GM12878 (cell line): ENCODE measurements around the gene RBM45. TPM values are rescaled to one million over a fixed set of nuclear protein-coding genes. Genes with fewer than 3 reads are reported as not detected.

Experiments
- ATAC-seq: fragments of 200-7000 bp; cut with Tn5 transposase; 3 replicates; pipeline ENCODE4 v1.9.1; 2020; ENCODE audit warnings: mild to moderate bottlenecking, moderate library complexity
- BruUV-seq: library from RNA; stranded (reverse); fragments of 400-500 nt; replicated peaks from 2 replicates; lab custom pipeline; 2021; lab: Mats Ljungman, UMichigan
- CTCF ChIA-PET: fragments of 300-600 bp; sonication (Branson Sonifier 250); formaldehyde crosslinking; extraction: SDS; loops from one replicate; lab custom pipeline; 2021; ENCODE audit warnings: inconsistent platforms; lab: Yijun Ruan, JAX
- POLR2A ChIA-PET: fragments of 350-600 bp; formaldehyde crosslinking; extraction: SDS; loops from one replicate; lab custom pipeline; 2021; ENCODE audit warnings: inconsistent platforms; lab: Charles Lee
- RAD21 ChIA-PET: fragments of 300-600 bp; sonication (Branson Sonifier 250); formaldehyde crosslinking; loops from one replicate; lab custom pipeline; 2023; ENCODE audit warnings: antibody characterized with exemption; ENCODE audit not compliant: unreplicated experiment; lab: Charles Lee
- SMC1A ChIA-PET: fragments of 300-600 bp; sonication (Branson Sonifier 250); formaldehyde crosslinking; loops from one replicate; lab custom pipeline; 2023; ENCODE audit not compliant: unreplicated experiment, uncharacterized antibody; lab: Charles Lee
- DNase-seq: peaks from one replicate; pipeline ENCODE4 v3.0.0-alpha.2; 2011; ENCODE audit warnings: low read depth, low spot score
- FAIRE-seq: peaks from 3 replicates; lab custom pipeline; 2011; peaks lifted over from hg19 to GRCh38; lab: Jason Lieb, UNC
- H2AFZ ChIP-seq: 2 replicates; pipeline ENCODE4 v1.6.0; 2011; ENCODE audit warnings: low read depth, low read length, control low read depth; ENCODE audit not compliant: control insufficient read depth
- H3K27ac ChIP-seq: 2 replicates; pipeline ENCODE4 v1.5.1; 2011; ENCODE audit warnings: control low read depth; ENCODE audit not compliant: control insufficient read depth, insufficient read depth
- H3K27me3 ChIP-seq, 2 experiments: replicated peaks in 1 of 2; 2 replicates each; pipeline versions ENCODE4 v1.6.0 to v1.6.1; 2011; ENCODE audit warnings: low read length in 1 of 2; ENCODE audit not compliant: control insufficient read depth in 2 of 2, insufficient read depth in 2 of 2
- H3K36me3 ChIP-seq, 2 experiments: 2 replicates each; pipeline ENCODE4 v1.5.1; 2011; ENCODE audit warnings: low read length in 1 of 2; ENCODE audit not compliant: control insufficient read depth in 2 of 2, insufficient read depth in 2 of 2
- H3K4me1 ChIP-seq: 2 replicates; pipeline ENCODE4 v1.6.1; 2011; ENCODE audit warnings: mild to moderate bottlenecking, low read length, moderate library complexity, mixed read lengths; ENCODE audit not compliant: control insufficient read depth, insufficient read depth
- H3K4me2 ChIP-seq: 2 replicates; pipeline ENCODE4 v1.6.0; 2011; ENCODE audit warnings: control low read depth; ENCODE audit not compliant: control insufficient read depth, insufficient read depth
- H3K4me3 ChIP-seq: fragments of 200-600 bp; sonication (generic); 2 replicates; pipeline ENCODE4 v1.5.1; 2016
- H3K79me2 ChIP-seq: 2 replicates; pipeline ENCODE4 v1.6.0; 2011; ENCODE audit warnings: low read length; ENCODE audit not compliant: control insufficient read depth, insufficient read depth
- H3K9ac ChIP-seq: 2 replicates; pipeline ENCODE4 v1.8.0; 2011; ENCODE audit warnings: low read length, control low read depth, mixed read lengths; ENCODE audit not compliant: control insufficient read depth, insufficient read depth
- H3K9me3 ChIP-seq: replicated peaks from 3 replicates; pipeline ENCODE4 v1.5.1; 2011; ENCODE audit warnings: mild to moderate bottlenecking, low read length; ENCODE audit not compliant: control insufficient read depth, insufficient read depth
- H4K20me1 ChIP-seq: 2 replicates; pipeline ENCODE4 v1.6.0; 2011; ENCODE audit not compliant: control insufficient read depth, insufficient read depth
- ATF3 ChIP-seq: IDR thresholded peaks from 2 replicates; pipeline ENCODE4 v1.6.1; 2011; ENCODE audit warnings: low read depth, mild to moderate bottlenecking, low read length, moderate library complexity, borderline replicate concordance; ENCODE audit errors: extremely low read depth
- ELK1 ChIP-seq: IDR thresholded peaks from 2 replicates; pipeline ENCODE4 v1.6.1; 2012; ENCODE audit warnings: low read depth, low read length, improper control_type of control experiment
- HCFC1 ChIP-seq: fragments of 150-350 bp; IDR thresholded peaks from 2 replicates; pipeline ENCODE4 v1.6.1; 2014; ENCODE audit warnings: low read length
- IKZF2 ChIP-seq, 2 experiments: fragments of 450-650 bp; IDR thresholded peaks; 2 replicates each; pipeline ENCODE4 v1.6.1; 2017; ENCODE audit warnings: mild to moderate bottlenecking in 2 of 2, moderate library complexity in 2 of 2
- MEF2A ChIP-seq: IDR thresholded peaks from 2 replicates; pipeline ENCODE4 v1.6.1; 2011; ENCODE audit warnings: low read depth, mild to moderate bottlenecking, low read length, moderate library complexity; ENCODE audit not compliant: insufficient read depth
- NFYA ChIP-seq: IDR thresholded peaks from 2 replicates; pipeline ENCODE4 v1.6.1; 2011; ENCODE audit warnings: low read depth, mild to moderate bottlenecking, low read length, improper control_type of control experiment, borderline replicate concordance
- NKRF ChIP-seq: fragments of 450-650 bp; conservative IDR thresholded peaks from 2 replicates; pipeline ENCODE4 v1.6.1; 2017; ENCODE audit warnings: mild to moderate bottlenecking, moderate library complexity
- PAX8 ChIP-seq: fragments of 450-650 bp; IDR thresholded peaks from 2 replicates; pipeline ENCODE4 v1.6.1; 2017; ENCODE audit warnings: mild to moderate bottlenecking, moderate library complexity
- SIX5 ChIP-seq: IDR thresholded peaks from 2 replicates; pipeline ENCODE4 v1.6.1; 2011; ENCODE audit warnings: mild to moderate bottlenecking, low read depth, low read length, moderate library complexity; ENCODE audit not compliant: severe bottlenecking
- SKIL ChIP-seq: fragments of 450-650 bp; IDR thresholded peaks from 2 replicates; pipeline ENCODE4 v1.6.1; 2017; ENCODE audit warnings: mild to moderate bottlenecking, low read depth, inconsistent platforms; ENCODE audit not compliant: poor library complexity, severe bottlenecking
- SMARCA5 ChIP-seq: fragments of 450-650 bp; IDR thresholded peaks from 2 replicates; pipeline ENCODE4 v1.6.1; 2017; ENCODE audit warnings: mild to moderate bottlenecking
- SUPT20H ChIP-seq: IDR thresholded peaks from 2 replicates; pipeline ENCODE4 v1.6.1; 2011; ENCODE audit warnings: low read depth, mild to moderate bottlenecking, low read length, moderate library complexity, borderline replicate concordance; ENCODE audit not compliant: control insufficient read depth
- TBL1XR1 ChIP-seq: IDR thresholded peaks from 2 replicates; pipeline ENCODE4 v1.6.1; 2012; ENCODE audit warnings: low read depth, low read length, improper control_type of control experiment
- TCF12 ChIP-seq: IDR thresholded peaks from 2 replicates; pipeline ENCODE4 v1.6.1; 2011; ENCODE audit warnings: low read depth, mild to moderate bottlenecking, low read length
- ZBTB40 ChIP-seq: fragments of 450-650 bp; IDR thresholded peaks from 2 replicates; pipeline ENCODE4 v1.6.1; 2016; ENCODE audit warnings: mild to moderate bottlenecking, moderate library complexity, borderline replicate concordance
- WGBS: methylation state at CpG from one replicate; pipeline ENCODE4 v1.1.6; 2016; ENCODE audit warnings: low lambda C conversion rate; ENCODE audit not compliant: insufficient replicate concordance, insufficient coverage; ENCODE audit errors: missing lambda C conversion rate; 5-methylcytosine and 5-hydroxymethylcytosine counted together
- in situ Hi-C: fragments of 300-500 bp; cut with MboI; formaldehyde crosslinking; loops from 9 replicates; pipeline ENCODE4 v1.14.3; 2018; ENCODE audit warnings: mixed read lengths
- intact Hi-C: fragments of 100-400 bp; cut with micrococcal nuclease; formaldehyde crosslinking; loops from one replicate; pipeline ENCODE4 v1.14.2; 2022; ENCODE audit not compliant: unreplicated experiment
- polyA plus RNA-seq, 11 experiments: library from polyadenylated mRNA; depleted of rRNA in 4 of 11; unstranded in 6 of 11; stranded (reverse) in 5 of 11; fragments of >200 nt; fragmentation: Nextera tagmentation in 4 of 11; fragmentation: Illumina TruSeq in 1 of 11; extraction: Ambion mirVana in 4 of 11; extraction: Trizol in 1 of 11; gene quantifications; 1 replicate in 1 of 11; 2 replicates in 10 of 11; pipeline versions ENCODE4 v1.2.1 to v1.2.3, GENCODE V29; 2011 to 2016; ENCODE audit warnings: inconsistent platforms in 2 of 11, missing spikeins in 2 of 11, low read depth in 1 of 11
- total RNA-seq, 4 experiments: library from RNA; depleted of rRNA in 3 of 4; stranded (reverse); fragments of >200 nt in 3 of 4; fragmentation: Illumina TruSeq in 1 of 4; extraction: Trizol in 1 of 4; gene quantifications; 2 replicates each; pipeline versions ENCODE4 v1.2.1 to v1.2.3, GENCODE V29; 2013 to 2021

The RBM45 gene
- total and polyA plus RNA-seq, 10 of the 15 experiments (the other 5 are each of a cell fraction or from before 2014, with no cell fraction given): 6.2 to 21.7 (median 14.6) TPM

GRCh38 chr2:178072000-178072382, 40.2 kb upstream of the RBM45 start:
- H3K4me1 ChIP-seq: no peaks in the 10 kb centered on the region
- H3K36me3 ChIP-seq: no peaks in the 10 kb centered on the region
- in situ Hi-C loops: no loop called here
- 61% methylated on average over 11 of the region's 11 CpGs for WGBS
- intact Hi-C loops: no loop called here
- no peak overlapping the region for H3K4me2 ChIP-seq
- FAIRE-seq (no peak), DNase-seq (no peak), ATAC-seq (no peak)
- no peaks in the 10 kb centered on the region for H4K20me1 ChIP-seq
- H3K27me3 ChIP-seq: peaks cover 7 to 16% of the 10 kb centered on the region in 2 experiments
- H3K9ac ChIP-seq: no peak overlapping the region
- no peaks in the 10 kb centered on the region for H3K9me3 ChIP-seq
- ChIA-PET SMC1A (no interaction called here), RAD21 (no interaction called here), POLR2A (no interaction called here), CTCF (interaction anchor here (1.1 to 1.5 kb wide), 2 partner anchors 40 to 88 kb away, joined by 3 read pairs; no protein-coding TSS in a partner anchor)
- H3K27ac ChIP-seq: no peak overlapping the region
- no TSS peak for BruUV-seq
- H3K79me2 ChIP-seq: no peaks in the 10 kb centered on the region
- H2AFZ ChIP-seq: no peak overlapping the region
- no peak overlapping the region for H3K4me3 ChIP-seq
- TF ChIP-seq IKZF2 (IDR thresholded peaks at IDR 0.05) (no peak), NFYA (no peak), NKRF (no peak), ELK1 (no peak), PAX8 (no peak), MEF2A (no peak), TCF12 (no peak), ATF3 (no peak), SKIL (no peak), HCFC1 (no peak), SMARCA5 (no peak), SIX5 (no peak), ZBTB40 (no peak), SUPT20H (no peak), TBL1XR1 (no peak)
